ENCODE data around the gene ARHGAP10.
"Not testable (repeated sequence)": the region's sequence is repeated elsewhere in the genome, so short reads cannot be mapped to it uniquely, and the experiment has no call there.

ARHGAP10 gene

DNA sequence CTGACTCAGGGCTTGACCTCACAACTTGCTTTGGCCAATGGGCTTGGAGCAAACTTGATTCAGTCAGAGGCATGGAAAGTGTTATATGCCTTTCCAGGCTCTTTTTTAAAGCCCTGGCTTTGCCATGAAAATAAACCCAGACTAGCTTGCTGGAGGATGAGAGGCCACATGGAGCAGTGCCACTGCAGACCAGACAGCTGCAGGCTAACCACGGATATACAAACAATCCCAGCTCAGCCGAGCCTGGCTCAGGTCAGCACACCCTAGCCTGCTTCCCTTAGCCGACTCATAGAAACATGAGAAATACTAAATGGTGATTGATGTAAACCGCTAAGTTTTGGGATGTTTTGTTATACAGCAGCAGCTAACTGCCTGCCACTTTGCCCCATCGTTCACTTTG is 345.1 kb downstream of the ARHGAP10 start:
- DNase-seq, result no peak

- DNase-seq, result no peak
These were observed 345.7 kb downstream of the ARHGAP10 start for GRCh38 chr4:148077581-148077980.

- no peak for DNase-seq
These were observed 346.2 kb downstream of the ARHGAP10 start for GRCh38 chr4:148078061-148078460.

DNA sequence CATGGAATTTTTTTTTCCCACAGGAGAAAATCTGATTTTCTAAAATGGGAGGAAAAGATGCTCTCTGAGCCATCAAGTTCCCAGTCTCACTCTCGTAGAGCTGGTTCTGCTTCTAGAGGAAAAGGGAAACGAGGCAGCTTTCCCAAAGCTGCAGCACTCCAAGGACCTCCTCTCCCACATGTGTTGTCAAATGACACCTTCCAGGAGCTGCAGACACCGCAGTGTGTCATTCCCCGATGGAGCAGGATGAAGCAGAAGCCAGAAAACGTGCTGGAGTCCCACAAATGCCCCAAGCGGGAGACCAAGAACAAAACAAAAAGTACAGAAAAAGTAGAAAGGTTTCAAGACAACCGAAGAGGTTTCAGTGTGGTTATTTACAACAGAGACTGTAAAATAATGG is 348.1 kb downstream of the ARHGAP10 start:
- no peak for DNase-seq

- no peak for DNase-seq
These were observed 349.4 kb downstream of the ARHGAP10 start for GRCh38 chr4:148081267-148081666.

DNA sequence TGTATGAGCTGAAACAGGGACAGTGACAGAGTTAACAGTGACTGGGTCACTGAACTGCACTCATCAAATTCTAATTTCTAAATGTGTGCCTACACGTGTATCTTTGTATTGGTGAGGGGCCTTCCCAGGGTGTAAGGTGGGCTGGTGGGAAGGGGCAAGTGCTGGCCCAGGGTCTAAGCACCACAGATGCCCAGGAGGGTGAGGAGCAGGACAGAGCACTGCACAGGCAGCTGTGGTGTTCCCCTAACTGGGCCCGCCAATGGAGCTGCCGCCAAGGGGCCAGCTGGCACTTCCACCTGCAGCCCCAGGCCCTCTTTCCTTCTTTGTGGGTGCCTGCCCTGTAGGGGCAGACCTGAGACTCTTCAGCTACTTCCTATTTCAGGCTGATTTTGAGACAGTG is 349.9 kb downstream of the ARHGAP10 start:
- no peak for DNase-seq

DNA sequence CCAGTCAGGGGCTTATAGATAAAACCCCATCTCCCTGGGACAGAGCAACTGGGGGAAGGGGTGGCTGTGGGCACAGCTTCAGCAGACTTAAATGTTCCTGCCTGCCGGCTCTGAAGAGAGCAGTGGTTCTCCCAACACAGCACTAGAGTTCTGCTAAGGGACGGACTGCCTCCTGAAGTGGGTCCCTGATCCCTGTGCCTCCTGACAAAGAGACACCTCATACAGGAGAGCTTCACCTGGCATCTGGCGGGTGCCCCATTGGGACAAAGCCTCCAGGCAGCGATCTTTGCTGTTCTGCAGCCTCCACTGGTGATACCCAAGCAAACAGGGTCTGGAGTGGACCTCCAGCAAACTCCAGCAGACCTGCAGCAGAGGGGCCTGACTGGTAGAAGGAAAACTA is 351.2 kb downstream of the ARHGAP10 start:
- DNase-seq, result not testable (repeated sequence)

DNA sequence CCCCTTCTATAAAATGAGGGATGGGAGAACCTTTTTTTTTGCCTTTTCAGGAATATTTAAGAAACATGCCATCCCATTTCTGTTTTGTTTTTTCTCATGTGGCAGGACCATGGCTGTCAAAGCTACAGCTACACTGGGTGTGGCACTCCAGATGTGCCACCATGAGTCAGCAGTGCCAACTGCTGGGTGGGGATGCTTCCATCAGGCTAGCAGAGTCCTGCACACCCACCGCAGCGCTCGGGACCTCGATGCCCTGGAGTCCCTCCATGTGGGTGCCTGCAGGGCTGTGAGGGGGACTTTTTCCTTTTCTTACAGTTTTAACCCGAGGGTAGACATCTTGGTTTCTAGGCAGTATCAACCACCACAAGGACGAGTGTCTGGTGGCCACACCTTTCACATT is 357.7 kb downstream of the ARHGAP10 start:
- no peak for DNase-seq

GRCh38 chr4:148090029-148090428 is 358.1 kb downstream of the ARHGAP10 start:
- DNase-seq, result no peak

GRCh38 chr4:148090503-148091476 is 358.9 kb downstream of the ARHGAP10 start:
- DNase-seq, result no peak

DNA sequence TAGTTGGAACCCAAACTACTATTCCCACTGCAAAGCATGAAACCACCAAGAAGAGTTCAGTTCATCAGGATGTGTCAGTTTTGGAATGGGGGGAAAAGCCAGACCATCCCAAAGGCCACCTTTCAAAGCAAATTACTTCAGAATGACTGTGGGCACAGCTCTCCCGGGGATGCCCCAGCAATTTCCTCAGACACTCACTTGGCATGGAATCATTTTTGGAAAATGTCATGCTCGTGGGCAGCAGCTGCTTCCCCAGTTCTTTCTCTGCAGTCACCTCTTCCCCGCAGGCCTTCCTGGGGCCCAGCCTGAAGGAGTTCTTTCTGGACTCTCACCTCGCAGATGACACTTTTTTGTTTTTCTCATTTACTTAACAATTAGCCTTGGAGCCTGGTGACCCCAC is 360.0 kb downstream of the ARHGAP10 start:
- no peak for DNase-seq

DNA sequence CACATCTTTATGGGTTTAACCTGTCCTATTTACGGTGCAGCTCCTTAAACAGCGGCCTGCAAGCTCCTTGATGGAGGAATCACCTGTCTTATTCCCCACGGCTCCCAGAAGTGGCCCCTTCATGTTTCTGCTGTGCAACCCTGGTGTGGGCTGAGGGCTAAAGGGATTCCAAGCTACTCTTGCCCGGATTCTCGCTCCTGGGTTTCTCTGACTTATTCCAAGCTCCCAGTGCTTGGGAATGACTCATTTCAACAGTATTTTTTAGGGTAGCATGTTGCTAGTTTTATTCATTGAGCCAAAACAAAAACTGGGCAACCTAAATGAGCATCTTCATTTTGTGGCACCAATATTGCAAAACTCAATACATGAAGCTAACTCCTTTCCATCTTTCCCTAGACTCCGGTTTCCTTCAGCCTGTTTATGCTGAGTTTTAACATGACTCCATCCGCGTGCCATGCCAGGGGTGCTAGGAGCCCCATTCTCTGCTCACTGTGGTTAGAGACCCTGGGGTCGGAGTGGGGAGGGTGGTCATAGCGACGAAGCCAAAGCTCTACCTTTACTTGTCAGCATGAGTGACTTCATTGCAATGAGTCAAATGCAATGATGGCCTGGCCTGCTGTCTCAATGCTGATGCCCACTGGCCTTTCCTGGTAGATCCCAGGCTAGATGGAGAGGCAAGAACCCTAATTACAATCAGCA is 360.6 kb downstream of the ARHGAP10 start:
- DNase-seq, result no peak

DNA sequence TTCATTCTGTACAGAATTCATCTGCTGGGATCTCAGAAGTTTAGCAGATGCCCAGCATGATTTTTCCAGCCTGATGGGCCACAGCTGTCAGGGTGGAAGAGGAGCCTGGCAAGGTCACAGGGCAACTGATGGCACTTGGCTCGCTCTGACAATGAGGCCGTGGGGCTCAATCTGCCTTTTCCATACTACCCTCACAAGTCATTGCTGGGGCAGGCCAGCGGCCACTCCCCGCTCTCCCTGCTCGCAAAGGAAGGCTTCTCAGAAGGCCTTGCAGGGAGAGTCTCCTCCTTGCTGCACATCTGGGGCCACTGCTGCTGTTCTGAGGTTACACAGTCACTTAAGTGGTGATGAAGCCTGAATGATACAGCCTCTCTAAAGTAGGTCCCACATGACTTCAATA is 361.2 kb downstream of the ARHGAP10 start:
- DNase-seq, result no peak

DNA sequence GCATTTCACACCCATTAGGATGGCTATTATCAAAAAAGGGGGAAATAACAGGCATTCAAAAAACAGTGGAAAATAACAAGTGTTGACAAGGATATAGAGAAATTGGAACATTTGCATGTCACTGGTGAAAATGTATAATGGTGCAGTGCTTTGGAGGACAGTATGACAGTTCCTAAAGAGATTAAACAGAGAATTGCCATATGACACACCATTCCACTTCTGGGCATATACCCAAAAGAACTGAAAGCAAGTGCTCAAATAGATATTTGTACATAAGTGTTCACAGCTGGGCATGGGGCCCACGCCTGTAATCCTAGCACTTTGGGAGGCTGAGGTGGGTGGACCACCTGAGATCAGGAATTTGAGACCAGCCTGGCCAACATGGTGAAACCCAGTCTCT is 362.3 kb downstream of the ARHGAP10 start:
- no peak for DNase-seq

GRCh38 chr4:148095346-148095923 is 363.5 kb downstream of the ARHGAP10 start:
- DNase-seq, result no peak

DNA sequence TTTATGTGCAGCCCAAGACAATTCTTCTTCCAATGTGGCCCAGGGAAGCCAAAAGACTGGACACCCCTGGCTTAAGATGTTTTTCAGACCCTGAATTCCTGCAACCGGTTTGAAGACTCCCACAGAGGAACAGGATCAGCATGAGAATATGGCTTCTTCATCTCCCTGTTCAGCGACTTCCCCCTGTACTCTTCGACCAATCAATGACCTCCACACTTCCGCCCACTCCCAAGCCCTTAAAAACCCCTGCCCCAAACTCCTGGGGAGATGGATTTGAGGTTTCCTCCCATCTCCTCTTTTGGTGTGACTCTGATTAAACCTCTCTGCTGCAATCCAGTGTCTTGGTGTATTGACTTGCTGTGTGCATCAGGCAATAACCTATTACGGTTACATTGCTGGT is 365.9 kb downstream of the ARHGAP10 start:
- DNase-seq, result no peak

DNA sequence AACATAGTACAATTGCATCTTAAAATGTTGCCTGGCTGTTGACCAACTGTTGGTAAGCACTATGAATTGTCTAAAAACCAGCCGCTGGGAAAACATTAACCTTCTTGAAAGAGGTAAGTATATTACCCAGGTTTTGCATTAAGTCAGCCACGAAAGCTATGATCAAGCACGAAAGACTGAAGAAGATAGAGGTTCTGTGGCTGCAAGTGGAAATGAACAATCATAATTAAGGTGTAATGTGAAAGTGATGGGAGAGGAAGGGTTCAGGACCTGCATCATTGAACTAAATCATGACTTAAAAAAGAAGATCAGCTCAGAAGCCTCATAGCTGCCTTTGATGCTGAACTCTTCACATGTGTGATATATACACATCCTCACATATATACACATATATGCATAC is 369.3 kb downstream of the ARHGAP10 start:
- no peak for DNase-seq

GRCh38 chr4:148101790-148102189 is 369.9 kb downstream of the ARHGAP10 start:
- DNase-seq, result no peak

GRCh38 chr4:148103597-148104355 is 371.9 kb downstream of the ARHGAP10 start:
- no peak for DNase-seq

- no peak for DNase-seq
These were observed 376.9 kb downstream of the ARHGAP10 start for GRCh38 chr4:148108766-148109165.

GRCh38 chr4:148109216-148109615 is 377.3 kb downstream of the ARHGAP10 start:
- no peak for DNase-seq

- no peak for DNase-seq
These were observed 378.3 kb downstream of the ARHGAP10 start for GRCh38 chr4:148110169-148110568.

All from activated CD4-positive, alpha-beta T cell treated with anti-CD3 and anti-CD28 coated beads for 48 hours (primary cell).